ENCODE measurements around the gene MPC1.

DNA sequence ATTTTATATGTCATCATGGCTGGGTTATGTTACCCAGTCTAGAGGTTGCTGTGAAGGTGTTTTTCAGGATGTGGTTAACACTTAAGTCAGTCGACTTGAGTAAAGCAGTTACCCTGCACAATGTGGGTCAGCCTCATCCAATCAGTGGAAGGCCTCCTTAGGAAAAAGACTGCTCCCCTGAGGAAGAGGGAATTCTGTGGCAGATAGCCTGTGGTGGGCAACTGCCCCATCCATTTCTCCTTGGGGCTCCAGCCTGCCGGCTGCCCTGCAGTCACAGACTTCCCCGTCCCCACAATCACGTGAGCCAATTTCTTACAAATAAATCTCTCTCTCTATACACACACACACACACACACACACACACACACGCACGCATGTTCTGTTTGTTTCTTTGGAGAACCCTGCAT is 34.5 kb upstream of the MPC1 start:
- no peak for TF ChIP-seq POLR2AphosphoS5 (IDR thresholded peaks at IDR 0.05)
- no peak for TF ChIP-seq CTCF (IDR thresholded peaks at IDR 0.05)
- TF ChIP-seq POLR2A (IDR thresholded peaks at IDR 0.05) = no peak

Data from breast epithelium (tissue), 3 donors.